SU-DHL-6 (cell line): Measurements from ENCODE around the gene DES.

ENCODE experiments used
- CTCF ChIP-seq: fragments of 200-600 bp; sonication (generic); IDR thresholded peaks from one replicate; pipeline ENCODE4 v1.5.1; 2017; ENCODE audit warnings: antibody characterized with exemption, mild to moderate bottlenecking, low read length, moderate library complexity; ENCODE audit not compliant: insufficient read depth, poor library complexity, severe bottlenecking
- EZH2phosphoT487 ChIP-seq: fragments of 200-600 bp; sonication (generic), shearing (Covaris generic); conservative IDR thresholded peaks from 2 replicates; pipeline ENCODE4 v1.6.1; 2018; ENCODE audit warnings: mild to moderate bottlenecking, antibody characterized with exemption, low read length, moderate library complexity, mixed read lengths

- TF ChIP-seq CTCF (no peak), EZH2phosphoT487 (no peak)
These were observed 3.3 kb upstream of the DES start for GRCh38 chr2:219414857-219415256.
